ENCODE data around the gene TRAPPC12.
"Not testable (repeated sequence)": the region's sequence is repeated elsewhere in the genome, so short reads cannot be mapped to it uniquely, and the experiment has no call there.

The TRAPPC12 gene

GRCh38 chr2:3488855-3489763, 109.6 kb downstream of the TRAPPC12 start:
- DNase-seq: no peak

DNA sequence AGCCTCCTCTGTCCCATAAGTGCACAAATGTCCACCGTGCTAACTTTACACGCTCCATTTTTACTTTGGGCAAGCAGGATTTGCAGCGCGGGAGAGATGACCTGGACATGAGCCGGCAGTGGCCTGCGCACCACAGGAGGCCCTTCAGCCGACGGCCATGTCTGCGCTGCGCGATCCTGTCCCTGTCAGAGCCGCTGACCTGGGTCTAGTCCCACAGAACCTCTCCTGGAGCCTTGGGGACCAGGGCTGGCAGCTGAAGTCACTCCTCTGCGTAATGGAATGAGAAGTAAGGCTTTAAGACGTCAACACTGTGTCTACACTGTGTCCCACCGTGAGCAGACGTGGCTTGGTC, 110.2 kb downstream of the TRAPPC12 start:
- DNase-seq: no peak

- no peak for DNase-seq
These were observed 111.0 kb downstream of the TRAPPC12 start for GRCh38 chr2:3490191-3491170.

DNA sequence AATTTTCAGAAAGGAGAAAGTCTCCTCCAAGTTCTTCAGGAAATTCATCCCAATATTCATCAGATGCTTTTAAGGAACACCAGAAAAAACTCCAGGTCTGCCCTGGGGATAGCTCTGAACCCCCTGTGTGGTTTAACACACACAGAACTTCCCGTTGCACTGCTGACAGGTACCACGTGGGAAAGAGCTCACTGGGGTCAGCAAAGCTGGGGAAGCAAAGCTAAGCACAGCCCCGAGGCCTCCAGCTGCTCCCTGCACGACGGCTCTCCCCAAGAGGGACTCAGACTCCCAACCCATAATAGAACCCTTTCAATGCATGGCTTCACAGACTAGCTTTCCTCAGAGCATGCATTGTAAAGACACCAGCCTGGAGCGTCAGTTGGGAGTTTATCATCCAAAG, 111.8 kb downstream of the TRAPPC12 start:
- DNase-seq: no peak

DNA sequence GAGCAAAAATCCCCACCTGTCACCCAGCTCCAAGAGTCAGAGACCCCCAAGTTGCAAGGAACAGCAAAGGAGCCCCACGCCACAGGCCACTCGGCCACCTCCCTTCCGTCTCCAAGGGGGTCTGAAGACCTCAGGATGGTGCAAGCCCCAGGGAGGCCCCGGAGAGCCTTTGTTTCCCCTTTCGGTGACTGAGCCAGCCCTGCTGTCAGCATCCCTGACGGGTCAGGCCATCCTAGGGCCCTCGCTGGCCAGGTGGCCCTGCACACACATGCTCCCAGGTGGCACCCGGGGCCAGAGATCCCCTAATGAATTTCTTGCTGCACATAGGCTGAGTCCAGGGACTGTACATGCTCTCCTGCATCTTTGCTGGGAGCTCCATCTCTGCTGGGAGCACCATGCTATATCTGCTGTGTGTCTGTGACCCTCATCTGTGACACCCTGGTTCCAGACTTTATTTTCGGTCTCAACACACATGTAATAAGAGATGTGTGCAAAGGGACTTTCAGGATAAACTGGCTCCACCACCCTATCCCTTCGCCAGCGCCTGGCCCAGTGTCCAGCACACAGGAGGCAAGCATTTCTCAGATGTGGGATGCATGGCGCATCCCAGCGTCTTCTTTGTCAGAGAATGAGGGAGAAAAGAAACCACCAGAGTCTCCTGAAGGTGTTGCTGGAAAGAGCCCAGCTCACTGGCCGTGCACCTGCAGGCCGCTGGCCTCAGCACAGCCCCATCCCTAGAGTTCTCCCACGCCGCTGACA, 112.4 kb downstream of the TRAPPC12 start:
- DNase-seq: no peak

DNA sequence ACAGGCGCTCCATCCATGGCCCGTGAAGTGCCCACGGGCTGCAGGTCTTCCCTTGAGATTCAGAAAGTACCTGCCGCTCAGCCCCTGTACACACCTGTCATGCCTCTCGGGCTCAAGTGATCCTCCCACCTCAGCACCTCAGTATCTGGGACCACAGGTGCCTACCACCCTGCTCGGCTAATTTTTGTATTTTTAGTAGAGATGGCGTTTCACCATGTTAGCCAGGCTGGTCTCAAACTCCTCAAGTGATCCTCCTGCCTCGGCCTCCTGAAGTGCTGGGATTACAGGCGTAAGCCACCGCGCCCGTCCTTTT, 112.9 kb downstream of the TRAPPC12 start:
- DNase-seq: not testable (repeated sequence)

DNA sequence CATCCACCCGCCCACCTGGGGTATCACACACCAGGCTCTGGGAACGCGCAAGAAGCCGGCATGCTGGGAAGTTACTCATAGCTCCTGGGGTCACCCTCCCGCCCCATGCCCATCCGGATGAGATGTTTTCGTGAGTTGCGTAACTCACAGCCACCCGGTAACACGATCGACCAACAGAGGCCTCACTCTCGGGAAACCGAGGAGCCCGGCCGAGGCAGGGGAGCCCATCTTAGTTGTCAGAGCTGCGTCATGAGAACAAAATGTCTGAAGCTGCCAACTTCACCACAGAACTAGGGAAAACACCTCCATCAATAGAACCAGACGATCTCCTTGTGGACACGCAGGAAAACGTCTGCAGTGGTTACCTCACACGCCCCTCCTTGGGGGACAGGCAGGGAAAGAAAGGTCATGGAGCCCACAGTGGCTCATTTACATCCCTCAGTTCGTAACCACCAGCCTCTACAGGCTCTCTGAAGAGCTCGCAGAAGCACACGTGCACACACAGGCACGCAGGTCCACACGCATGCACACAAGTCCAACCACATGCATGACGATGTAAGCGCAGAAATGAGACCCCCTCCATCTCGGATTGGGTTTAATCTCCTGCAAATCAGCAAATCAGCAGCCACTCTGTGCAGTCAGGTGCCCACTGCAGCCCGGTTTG, 113.6 kb downstream of the TRAPPC12 start:
- DNase-seq: no peak

GRCh38 chr2:3493615-3494007, 114.1 kb downstream of the TRAPPC12 start:
- DNase-seq: no peak

- no peak for DNase-seq
These were observed 115.6 kb downstream of the TRAPPC12 start for GRCh38 chr2:3494984-3495666.

DNA sequence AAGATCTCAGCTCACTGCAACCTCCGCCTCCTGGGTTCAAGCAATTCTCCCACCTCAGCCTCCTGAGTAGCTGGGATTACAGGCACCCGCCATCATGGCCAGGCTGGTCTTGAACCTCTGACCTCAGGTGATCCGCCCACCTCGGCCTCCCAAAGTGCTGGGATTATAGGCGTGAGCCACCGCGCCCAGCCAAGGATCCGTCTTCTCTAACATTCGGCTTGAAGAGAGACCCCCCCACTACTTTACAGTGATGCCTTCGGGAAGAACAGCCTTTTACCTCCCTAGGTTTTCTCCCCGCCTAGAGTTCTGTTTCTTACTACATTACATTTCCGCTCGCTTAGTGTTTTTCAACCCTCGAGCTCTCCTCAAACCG, 117.2 kb downstream of the TRAPPC12 start:
- DNase-seq: not testable (repeated sequence)

GRCh38 chr2:3498783-3499394, 119.4 kb downstream of the TRAPPC12 start:
- no peak for DNase-seq

DNA sequence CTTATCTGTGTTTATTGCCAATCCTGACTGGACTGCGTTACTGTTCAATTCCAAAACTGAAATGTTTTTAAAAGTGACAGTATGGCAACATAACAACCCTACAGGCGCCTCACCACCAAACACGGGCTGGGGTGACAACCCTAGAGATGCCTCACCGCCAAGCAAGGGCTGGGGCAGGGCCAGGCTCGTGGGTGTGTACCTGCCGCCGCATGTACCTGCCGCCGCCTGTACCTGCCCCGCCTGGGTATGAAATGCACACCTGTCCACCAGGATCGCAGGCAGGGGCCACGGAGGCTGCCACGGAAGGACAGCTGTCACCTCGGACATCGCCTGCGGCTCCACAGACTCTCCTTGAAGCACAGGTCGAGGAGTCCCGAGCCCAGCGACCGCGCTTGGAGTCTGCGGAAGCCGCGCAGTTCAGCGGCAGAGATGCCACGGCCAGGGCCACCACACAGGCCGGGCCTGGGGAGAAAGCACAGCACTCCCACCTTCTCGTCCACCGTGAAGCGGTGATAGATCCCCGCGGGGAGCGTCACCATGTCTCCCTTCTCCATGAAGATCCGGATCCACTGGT, 120.9 kb downstream of the TRAPPC12 start:
- no peak for DNase-seq

DNA sequence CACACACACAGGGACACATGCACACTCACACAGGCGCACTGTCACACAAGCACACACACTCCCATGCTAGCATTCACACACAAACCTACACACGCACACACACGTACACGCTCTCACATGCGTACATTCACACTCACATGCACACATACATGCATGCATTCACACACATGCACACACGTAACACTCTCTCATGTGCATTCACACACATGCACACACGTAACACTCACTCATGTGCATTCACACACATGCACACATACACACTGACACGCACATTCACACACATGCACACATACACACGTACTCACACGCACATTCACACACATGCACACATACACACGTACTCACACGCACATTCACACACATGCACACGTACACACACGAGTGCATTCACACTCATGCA, 123.6 kb downstream of the TRAPPC12 start:
- DNase-seq: no peak

DNA sequence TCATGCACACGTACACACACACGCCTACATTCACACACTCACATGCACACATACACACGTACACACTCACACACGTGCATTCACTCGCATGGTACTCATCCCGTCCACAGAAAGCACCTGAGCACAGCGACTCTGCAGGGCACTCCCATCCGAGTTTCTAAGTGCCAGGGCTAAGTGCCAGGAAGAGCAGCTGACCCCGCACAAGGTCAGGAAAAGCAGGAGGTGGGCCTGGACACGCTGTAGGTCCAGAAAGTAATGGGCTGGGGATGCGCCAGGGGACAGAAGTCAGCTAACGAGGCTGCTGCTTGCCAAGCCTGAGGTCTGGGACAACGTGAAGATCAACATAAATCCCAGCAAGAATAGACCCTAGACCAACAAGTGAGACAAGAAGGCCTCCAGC, 124.0 kb downstream of the TRAPPC12 start:
- DNase-seq: no peak

- no peak for DNase-seq
These were observed 125.2 kb downstream of the TRAPPC12 start for GRCh38 chr2:3504741-3505140.

- DNase-seq: no peak
These were observed 126.3 kb downstream of the TRAPPC12 start for GRCh38 chr2:3505771-3506170.

DNA sequence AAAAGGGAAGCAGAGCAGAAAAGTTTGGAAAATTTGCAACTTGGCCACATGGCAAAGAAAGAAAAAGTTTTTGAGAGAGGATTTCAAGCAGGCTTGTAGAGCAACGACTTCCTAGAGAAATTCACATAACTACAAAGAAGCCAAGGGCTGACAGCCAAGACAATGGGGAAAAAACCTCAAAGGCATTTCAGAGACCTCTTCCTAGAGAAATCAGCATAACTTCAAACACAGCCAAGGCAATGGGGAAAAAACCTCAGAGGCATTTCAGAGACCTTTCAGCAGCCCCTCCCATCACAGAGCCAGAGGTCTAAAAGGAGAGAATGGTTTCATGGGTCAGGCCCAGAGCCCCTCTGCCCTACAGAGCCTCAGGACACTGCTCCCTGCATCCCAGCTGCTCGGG, 132.6 kb downstream of the TRAPPC12 start:
- no peak for DNase-seq

DNA sequence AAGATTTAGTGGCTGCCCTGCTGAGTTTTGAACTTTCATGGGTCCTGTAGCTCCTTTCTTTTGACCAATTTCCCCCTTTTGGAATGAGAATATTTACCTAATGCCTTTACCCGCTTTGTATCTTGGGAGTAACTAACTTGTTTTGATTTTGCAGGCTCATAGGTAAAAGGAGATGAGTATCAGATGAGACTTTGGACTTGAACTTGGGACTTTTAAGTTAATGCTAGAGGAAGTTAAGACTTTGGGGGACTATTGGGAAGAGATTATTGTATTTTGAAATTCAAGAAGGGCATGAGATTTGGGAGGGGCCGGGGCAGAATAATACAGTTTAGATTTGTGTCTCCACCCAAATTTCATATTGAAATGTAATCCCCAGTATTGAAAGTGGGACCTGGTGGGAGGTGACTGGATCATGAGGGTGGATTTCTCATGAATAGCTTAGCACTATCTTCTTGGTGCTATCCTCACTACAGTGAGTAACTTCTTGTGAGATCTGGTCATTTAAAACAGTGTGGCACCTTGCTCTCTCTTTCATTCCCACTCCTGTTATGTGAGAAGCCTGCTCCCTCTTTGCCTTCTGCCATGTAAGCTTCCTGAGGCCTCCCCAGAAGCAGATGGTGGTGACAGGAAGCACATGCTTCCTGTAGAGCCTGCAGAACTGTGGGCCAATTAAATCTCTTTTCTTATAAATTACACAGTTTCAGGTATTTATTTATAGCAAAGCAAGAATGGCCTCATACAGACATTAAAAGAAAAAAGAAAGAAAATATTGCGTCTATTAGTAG, 133.7 kb downstream of the TRAPPC12 start:
- DNase-seq: no peak

- DNase-seq: not testable (repeated sequence)
These were observed 135.9 kb downstream of the TRAPPC12 start for GRCh38 chr2:3515438-3515837.

DNA sequence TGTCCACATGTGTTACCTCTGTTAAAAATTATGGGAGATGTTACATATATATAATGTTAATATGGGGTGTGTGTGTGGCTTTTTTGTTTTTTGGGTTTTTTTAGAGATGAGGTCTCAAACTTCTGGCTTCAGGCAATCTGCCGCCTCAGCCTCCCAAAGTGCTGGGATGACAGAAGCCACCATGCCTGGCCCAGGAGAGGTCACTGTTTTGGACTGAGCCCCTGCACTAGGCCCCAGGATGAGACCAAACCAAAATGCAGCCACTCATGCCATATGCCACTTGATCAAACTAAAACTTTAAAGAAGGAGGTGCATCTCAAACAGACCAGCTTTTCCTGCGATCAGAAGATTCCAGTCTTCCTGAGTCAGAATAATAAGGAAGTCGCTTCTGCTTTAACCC, 137.3 kb downstream of the TRAPPC12 start:
- no peak for DNase-seq

Measured in DMS 273 treated with DMSO at 0.1 percent for 48 hours (cell line).